Measurements from ENCODE around the gene ACSS1. TPM values are rescaled to one million over a fixed set of nuclear protein-coding genes. Genes with fewer than 3 reads are reported as not detected.

The ACSS1 gene
- total and polyA plus RNA-seq, 7 donors, result 20.1 to 41.0 (median 27.1) TPM

GRCh38 chr20:25019381-25020155 is 38.4 kb downstream of the ACSS1 start:
- intact Hi-C loops (cut with DNase I), result no loop called here
- WGBS, 2 donors, result 89 to 93% methylated on average over 16 of the region's 16 CpGs

GRCh38 chr20:25018841-25019240 is 39.1 kb downstream of the ACSS1 start:
- Histone ChIP-seq H3K4me3 (no peak overlapping the region), H3K9me3 (no peaks in the 10 kb centered on the region), H3K36me3 (peaks cover 8 to 68% (median 25%) of the 10 kb centered on the region in 4 donors), H3K27ac (no peak overlapping the region), H3K27me3 (no peaks in the 10 kb centered on the region), H3K4me1 (no peaks in the 10 kb centered on the region)
- WGBS, 2 donors, result 96 to 97% methylated on average over 6 of the region's 6 CpGs
- TF ChIP-seq EP300 (IDR thresholded peaks at IDR 0.05) (no peak), POLR2A (IDR thresholded peaks at IDR 0.05) (no peak), POLR2AphosphoS5 (IDR thresholded peaks at IDR 0.05) (no peak), CTCF (IDR thresholded peaks at IDR 0.05) (no peak)
- peak; percentile 53 for DNase-seq
- intact Hi-C loops (cut with DNase I), result no loop called here

More at GRCh38 chr20:25019381-25020155, 38.4 kb downstream of the ACSS1 start:
- DNase-seq, result peak; percentile 50
- Histone ChIP-seq H3K9me3 (no peaks in the 10 kb centered on the region), H3K4me1 (no peaks in the 10 kb centered on the region), H3K4me3 (no peak overlapping the region), H3K36me3 (peaks cover 7 to 61% (median 21%) of the 10 kb centered on the region in 4 donors), H3K27ac (no peak overlapping the region), H3K27me3 (no peaks in the 10 kb centered on the region)
- no peak for TF ChIP-seq POLR2A (IDR thresholded peaks at IDR 0.05)
- TF ChIP-seq POLR2AphosphoS5 (IDR thresholded peaks at IDR 0.05), result no peak
- TF ChIP-seq EP300 (IDR thresholded peaks at IDR 0.05), result no peak
- no peak for TF ChIP-seq CTCF (IDR thresholded peaks at IDR 0.05)

GRCh38 chr20:25018425-25018824 is 39.5 kb downstream of the ACSS1 start:
- Histone ChIP-seq H3K27me3 (no peaks in the 10 kb centered on the region), H3K4me3 (no peak overlapping the region), H3K27ac (no peak overlapping the region), H3K4me1 (no peaks in the 10 kb centered on the region), H3K36me3 (peaks cover 8 to 73% (median 29%) of the 10 kb centered on the region in 4 donors), H3K9me3 (no peaks in the 10 kb centered on the region)
- 73 to 90% methylated on average over 2 of the region's 2 CpGs for WGBS, 2 donors
- DNase-seq, result peak; percentile 17
- intact Hi-C loops (cut with DNase I), result no loop called here
- TF ChIP-seq POLR2AphosphoS5 (IDR thresholded peaks at IDR 0.05) (no peak), CTCF (IDR thresholded peaks at IDR 0.05) (no peak), POLR2A (IDR thresholded peaks at IDR 0.05) (no peak), EP300 (IDR thresholded peaks at IDR 0.05) (no peak)

GRCh38 chr20:25017257-25017803 is 40.6 kb downstream of the ACSS1 start:
- Histone ChIP-seq H3K4me3 (no peak overlapping the region), H3K27me3 (no peaks in the 10 kb centered on the region), H3K9me3 (no peaks in the 10 kb centered on the region), H3K4me1 (no peaks in the 10 kb centered on the region), H3K27ac (no peak overlapping the region), H3K36me3 (peaks cover 9 to 78% (median 40%) of the 10 kb centered on the region in 4 donors)
- peak; percentile 57 for DNase-seq
- intact Hi-C loops (cut with DNase I), result no loop called here
- TF ChIP-seq EP300 (IDR thresholded peaks at IDR 0.05) (no peak), POLR2AphosphoS5 (IDR thresholded peaks at IDR 0.05) (no peak)
- WGBS, 2 donors, result 23 to 67% methylated on average over 14 of the region's 14 CpGs

GRCh38 chr20:25016471-25016870 is 41.5 kb downstream of the ACSS1 start:
- Histone ChIP-seq H3K36me3 (peaks cover 18 to 86% (median 45%) of the 10 kb centered on the region in 4 donors), H3K9me3 (no peaks in the 10 kb centered on the region), H3K27me3 (no peaks in the 10 kb centered on the region), H3K4me1 (no peaks in the 10 kb centered on the region), H3K4me3 (no peak overlapping the region), H3K27ac (no peak overlapping the region)
- WGBS, 2 donors, result 89% methylated on average over 11 of the region's 11 CpGs
- DNase-seq, result peak; percentile 59
- intact Hi-C loops (cut with DNase I), result no loop called here
- TF ChIP-seq POLR2A (IDR thresholded peaks at IDR 0.05) (no peak), POLR2AphosphoS5 (IDR thresholded peaks at IDR 0.05) (no peak), CTCF (IDR thresholded peaks at IDR 0.05) (no peak), EP300 (IDR thresholded peaks at IDR 0.05) (no peak)
